ENCODE results near the gene CD72.

DNA sequence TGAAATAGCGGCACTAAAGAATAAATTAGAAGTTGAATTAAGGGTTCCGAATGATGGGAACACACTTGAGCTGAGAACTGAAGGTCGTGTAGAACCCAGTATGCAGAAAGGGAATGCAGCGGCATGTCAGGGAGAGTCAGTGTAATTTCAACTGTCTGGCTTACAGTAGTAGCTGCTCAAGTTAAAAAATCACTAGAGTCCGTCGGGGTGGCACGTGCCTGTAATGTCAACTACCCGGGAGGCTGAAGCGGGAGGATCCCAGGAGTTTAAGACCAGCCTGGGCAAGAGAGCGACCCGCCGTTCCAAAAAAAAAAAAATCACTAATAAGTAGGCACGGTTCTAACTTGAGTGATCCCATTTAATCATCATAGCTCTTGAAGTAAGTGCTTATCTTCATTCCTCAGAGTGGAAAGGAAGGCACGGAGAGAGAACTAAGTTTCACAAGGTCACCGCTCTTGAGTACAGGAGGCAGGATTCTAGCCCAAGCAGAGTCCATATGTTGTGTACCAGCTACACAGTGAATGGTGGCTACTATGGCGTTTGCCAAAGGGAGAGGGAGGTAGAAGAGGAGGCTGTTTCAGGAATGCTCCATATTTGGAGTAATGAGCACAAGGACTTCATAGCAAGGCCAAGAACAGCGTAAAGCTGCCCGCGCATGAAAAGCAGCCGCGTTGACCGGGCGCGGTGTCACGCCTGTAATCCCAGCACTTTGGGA lies 38.8 kb upstream of the CD72 start:
- TF ChIP-seq, protein P1, sequence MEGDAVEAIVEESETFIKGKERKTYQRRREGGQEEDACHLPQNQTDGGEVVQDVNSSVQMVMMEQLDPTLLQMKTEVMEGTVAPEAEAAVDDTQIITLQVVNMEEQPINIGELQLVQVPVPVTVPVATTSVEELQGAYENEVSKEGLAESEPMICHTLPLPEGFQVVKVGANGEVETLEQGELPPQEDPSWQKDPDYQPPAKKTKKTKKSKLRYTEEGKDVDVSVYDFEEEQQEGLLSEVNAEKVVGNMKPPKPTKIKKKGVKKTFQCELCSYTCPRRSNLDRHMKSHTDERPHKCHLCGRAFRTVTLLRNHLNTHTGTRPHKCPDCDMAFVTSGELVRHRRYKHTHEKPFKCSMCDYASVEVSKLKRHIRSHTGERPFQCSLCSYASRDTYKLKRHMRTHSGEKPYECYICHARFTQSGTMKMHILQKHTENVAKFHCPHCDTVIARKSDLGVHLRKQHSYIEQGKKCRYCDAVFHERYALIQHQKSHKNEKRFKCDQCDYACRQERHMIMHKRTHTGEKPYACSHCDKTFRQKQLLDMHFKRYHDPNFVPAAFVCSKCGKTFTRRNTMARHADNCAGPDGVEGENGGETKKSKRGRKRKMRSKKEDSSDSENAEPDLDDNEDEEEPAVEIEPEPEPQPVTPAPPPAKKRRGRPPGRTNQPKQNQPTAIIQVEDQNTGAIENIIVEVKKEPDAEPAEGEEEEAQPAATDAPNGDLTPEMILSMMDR (IDR thresholded peaks at IDR 0.05; ENCODE audit: low read length) = no peak
- TF ChIP-seq EZH2phosphoT487 (IDR thresholded peaks at IDR 0.05; ENCODE audit: low read length) (no peak), EZH2 (optimal IDR thresholded peaks at IDR 0.05; ENCODE audit: low read depth, low read length) (no peak)
